ENCODE results near the gene KLF11. TPM values are rescaled to one million over a fixed set of nuclear protein-coding genes. Genes with fewer than 3 reads are reported as not detected.

The KLF11 gene
- total RNA-seq, 2 donors from 2014 or later = 9.3 to 13.1 TPM

GRCh38 chr2:10075101-10075500, 31.8 kb downstream of the KLF11 start:
- 82 to 83% methylated on average over 13 of the region's 13 CpGs for WGBS, 2 experiments (ENCODE audit: insufficient coverage in 1 of 2, insufficient read length in 1 of 2)
- no peaks in the 10 kb centered on the region for H3K36me3 Mint-ChIP-seq (ENCODE audit: low read depth)
- Histone ChIP-seq H3K4me1 (ENCODE audit: control insufficient read depth, insufficient read depth, low read length) (no peaks in the 10 kb centered on the region), H3K27ac (ENCODE audit: low read depth, low read length) (no peak overlapping the region), H3K27me3 (ENCODE audit: control insufficient read depth, insufficient read depth, low read length, poor library complexity, severe bottlenecking) (peaks cover 54% of the 10 kb centered on the region), H3K9me3 (ENCODE audit: control insufficient read depth, low read length) (no peaks in the 10 kb centered on the region), H3K36me3 (ENCODE audit: control insufficient read depth, insufficient read depth, low read length) (no peaks in the 10 kb centered on the region), H3K4me3 (ENCODE audit: low read length) (no peak overlapping the region), H3K9ac (ENCODE audit: extremely low read depth, low read length, poor library complexity, severe bottlenecking) (no peak overlapping the region)
- H3K4me1 Mint-ChIP-seq = peaks cover 8% of the 10 kb centered on the region
- H3K27me3 Mint-ChIP-seq (ENCODE audit: insufficient read depth) = peaks cover 47% of the 10 kb centered on the region
- H3K4me3 Mint-ChIP-seq = no peak overlapping the region
- TF ChIP-seq, protein P1, sequence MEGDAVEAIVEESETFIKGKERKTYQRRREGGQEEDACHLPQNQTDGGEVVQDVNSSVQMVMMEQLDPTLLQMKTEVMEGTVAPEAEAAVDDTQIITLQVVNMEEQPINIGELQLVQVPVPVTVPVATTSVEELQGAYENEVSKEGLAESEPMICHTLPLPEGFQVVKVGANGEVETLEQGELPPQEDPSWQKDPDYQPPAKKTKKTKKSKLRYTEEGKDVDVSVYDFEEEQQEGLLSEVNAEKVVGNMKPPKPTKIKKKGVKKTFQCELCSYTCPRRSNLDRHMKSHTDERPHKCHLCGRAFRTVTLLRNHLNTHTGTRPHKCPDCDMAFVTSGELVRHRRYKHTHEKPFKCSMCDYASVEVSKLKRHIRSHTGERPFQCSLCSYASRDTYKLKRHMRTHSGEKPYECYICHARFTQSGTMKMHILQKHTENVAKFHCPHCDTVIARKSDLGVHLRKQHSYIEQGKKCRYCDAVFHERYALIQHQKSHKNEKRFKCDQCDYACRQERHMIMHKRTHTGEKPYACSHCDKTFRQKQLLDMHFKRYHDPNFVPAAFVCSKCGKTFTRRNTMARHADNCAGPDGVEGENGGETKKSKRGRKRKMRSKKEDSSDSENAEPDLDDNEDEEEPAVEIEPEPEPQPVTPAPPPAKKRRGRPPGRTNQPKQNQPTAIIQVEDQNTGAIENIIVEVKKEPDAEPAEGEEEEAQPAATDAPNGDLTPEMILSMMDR (conservative IDR thresholded peaks at IDR 0.05) = no peak
- DNase-seq = no peak
- H3K27ac Mint-ChIP-seq = no peak overlapping the region
- H3K9me3 Mint-ChIP-seq = no peaks in the 10 kb centered on the region

DNA sequence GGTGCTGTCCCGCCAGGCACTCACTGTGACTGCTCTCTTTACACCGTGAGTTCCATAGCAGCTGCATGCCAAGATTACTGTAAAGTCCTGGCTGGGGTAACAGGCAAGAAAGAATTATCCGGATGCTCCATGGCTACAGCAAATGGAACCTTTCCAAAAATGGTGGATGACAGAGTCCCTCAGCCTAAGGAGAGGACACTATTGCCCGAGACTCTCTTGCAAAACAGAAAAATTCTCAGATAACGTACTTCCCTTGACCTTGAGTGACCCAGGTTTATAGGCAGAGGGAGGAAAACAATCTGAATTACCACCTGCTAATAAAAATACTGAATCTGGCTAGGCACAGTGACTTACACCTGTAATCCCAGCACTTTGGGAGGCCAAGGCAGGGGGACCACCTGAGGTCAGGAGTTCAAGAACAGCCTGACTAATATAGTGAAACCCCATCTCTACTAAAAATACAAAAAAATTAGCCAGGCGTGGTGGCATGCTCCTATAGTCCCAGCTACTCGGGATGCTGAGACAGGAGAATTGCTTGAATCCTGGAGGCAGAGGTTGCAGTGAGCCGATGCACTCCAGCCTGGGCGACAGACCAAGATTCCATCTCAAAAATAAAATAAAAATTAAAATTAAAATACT, 32.3 kb downstream of the KLF11 start:
- H3K36me3 ChIP-seq (ENCODE audit: control insufficient read depth, insufficient read depth, low read length) = no peaks in the 10 kb centered on the region
- H3K9me3 ChIP-seq (ENCODE audit: control insufficient read depth, low read length) = no peaks in the 10 kb centered on the region
- Mint-ChIP-seq H3K4me1 (peaks cover 8% of the 10 kb centered on the region), H3K27ac (no peak overlapping the region), H3K27me3 (ENCODE audit: insufficient read depth) (peaks cover 50% of the 10 kb centered on the region), H3K36me3 (ENCODE audit: low read depth) (no peaks in the 10 kb centered on the region), H3K4me3 (no peak overlapping the region), H3K9me3 (no peaks in the 10 kb centered on the region)
- H3K27ac ChIP-seq (ENCODE audit: low read depth, low read length) = no peak overlapping the region
- no peak overlapping the region for H3K4me3 ChIP-seq (ENCODE audit: low read length)
- no peak for DNase-seq
- H3K4me1 ChIP-seq (ENCODE audit: control insufficient read depth, insufficient read depth, low read length) = no peaks in the 10 kb centered on the region
- no peak overlapping the region for H3K9ac ChIP-seq (ENCODE audit: extremely low read depth, low read length, poor library complexity, severe bottlenecking)
- peaks cover 59% of the 10 kb centered on the region for H3K27me3 ChIP-seq (ENCODE audit: control insufficient read depth, insufficient read depth, low read length, poor library complexity, severe bottlenecking)
- TF ChIP-seq, protein P1 (conservative IDR thresholded peaks at IDR 0.05) = no peak
- 84 to 90% methylated on average over 7 to 9 of the region's 9 CpGs for WGBS, 2 experiments (ENCODE audit: insufficient coverage in 1 of 2, insufficient read length in 1 of 2)

GRCh38 chr2:10076511-10076910, 33.2 kb downstream of the KLF11 start:
- H3K4me1 Mint-ChIP-seq = peaks cover 8% of the 10 kb centered on the region
- Histone ChIP-seq H3K36me3 (ENCODE audit: control insufficient read depth, insufficient read depth, low read length) (no peaks in the 10 kb centered on the region), H3K4me3 (ENCODE audit: low read length) (no peak overlapping the region), H3K9me3 (ENCODE audit: control insufficient read depth, low read length) (no peaks in the 10 kb centered on the region), H3K9ac (ENCODE audit: extremely low read depth, low read length, poor library complexity, severe bottlenecking) (no peak overlapping the region), H3K4me1 (ENCODE audit: control insufficient read depth, insufficient read depth, low read length) (no peaks in the 10 kb centered on the region), H3K27me3 (ENCODE audit: control insufficient read depth, insufficient read depth, low read length, poor library complexity, severe bottlenecking) (peaks cover 67% of the 10 kb centered on the region), H3K27ac (ENCODE audit: low read depth, low read length) (no peak overlapping the region)
- peaks cover 58% of the 10 kb centered on the region for H3K27me3 Mint-ChIP-seq (ENCODE audit: insufficient read depth)
- no peak overlapping the region for H3K27ac Mint-ChIP-seq
- WGBS, 2 experiments (ENCODE audit: insufficient coverage in 1 of 2, insufficient read length in 1 of 2) = 86 to 87% methylated on average over 12 to 13 of the region's 13 CpGs
- no peaks in the 10 kb centered on the region for H3K9me3 Mint-ChIP-seq
- TF ChIP-seq, protein P1 (conservative IDR thresholded peaks at IDR 0.05) = no peak
- no peaks in the 10 kb centered on the region for H3K36me3 Mint-ChIP-seq (ENCODE audit: low read depth)
- H3K4me3 Mint-ChIP-seq = no peak overlapping the region
- DNase-seq = no peak
